ENCODE measurements around the gene R3HCC1L.

R3HCC1L gene

GRCh38 chr10:98231417-98231816, 97.0 kb downstream of the R3HCC1L start:
- DNase-seq (ENCODE audit: low spot score): no peak

- no peak for DNase-seq (ENCODE audit: low spot score)
Observed at GRCh38 chr10:98235846-98236245, 101.4 kb downstream of the R3HCC1L start.

GRCh38 chr10:98236862-98237261, 102.4 kb downstream of the R3HCC1L start:
- no peak for DNase-seq (ENCODE audit: low spot score)

- no peak for DNase-seq (ENCODE audit: low spot score)
Observed at GRCh38 chr10:98238391-98238790, 103.9 kb downstream of the R3HCC1L start.

GRCh38 chr10:98240524-98240923, 106.1 kb downstream of the R3HCC1L start:
- DNase-seq (ENCODE audit: low spot score): no peak

GRCh38 chr10:98242823-98243222, 108.4 kb downstream of the R3HCC1L start:
- DNase-seq (ENCODE audit: low spot score): peak; percentile 20

GRCh38 chr10:98244141-98244540, 109.7 kb downstream of the R3HCC1L start:
- no peak for DNase-seq (ENCODE audit: low spot score)

GRCh38 chr10:98244586-98244985, 110.1 kb downstream of the R3HCC1L start:
- no peak for DNase-seq (ENCODE audit: low spot score)

- DNase-seq (ENCODE audit: low spot score): peak; percentile 38
Observed at GRCh38 chr10:98246911-98247805, 112.7 kb downstream of the R3HCC1L start.

GRCh38 chr10:98248018-98248417, 113.6 kb downstream of the R3HCC1L start:
- DNase-seq (ENCODE audit: low spot score): no peak

GRCh38 chr10:98249134-98249533, 114.7 kb downstream of the R3HCC1L start:
- DNase-seq (ENCODE audit: low spot score): no peak

GRCh38 chr10:98251399-98251798, 116.9 kb downstream of the R3HCC1L start:
- no peak for DNase-seq (ENCODE audit: low spot score)

- DNase-seq (ENCODE audit: low spot score): no peak
Observed at GRCh38 chr10:98252464-98252863, 118.0 kb downstream of the R3HCC1L start.

- no peak for DNase-seq (ENCODE audit: low spot score)
Observed at GRCh38 chr10:98253499-98253898, 119.0 kb downstream of the R3HCC1L start.

GRCh38 chr10:98254234-98254974, 119.9 kb downstream of the R3HCC1L start:
- DNase-seq (ENCODE audit: low spot score): no peak

- DNase-seq (ENCODE audit: low spot score): no peak
Observed at GRCh38 chr10:98255146-98255877, 120.9 kb downstream of the R3HCC1L start.

GRCh38 chr10:98256692-98257091, 122.2 kb downstream of the R3HCC1L start:
- DNase-seq (ENCODE audit: low spot score): no peak

GRCh38 chr10:98257198-98257597, 122.7 kb downstream of the R3HCC1L start:
- no peak for DNase-seq (ENCODE audit: low spot score)

GRCh38 chr10:98257961-98258360, 123.5 kb downstream of the R3HCC1L start:
- DNase-seq (ENCODE audit: low spot score): no peak

GRCh38 chr10:98258683-98259454, 124.4 kb downstream of the R3HCC1L start:
- no peak for DNase-seq (ENCODE audit: low spot score)

- DNase-seq (ENCODE audit: low spot score): no peak
Observed at GRCh38 chr10:98259606-98260315, 125.3 kb downstream of the R3HCC1L start.

Measured in globus pallidus (tissue), 1 donor.